ENCODE results near the gene DDX10.
A peak's percentile ranks its signal among the peaks of the same experiment; 100 is the strongest.
"Not testable (repeated sequence)": the region's sequence is repeated elsewhere in the genome, so short reads cannot be mapped to it uniquely, and the experiment has no call there.

Gene DDX10

DNA sequence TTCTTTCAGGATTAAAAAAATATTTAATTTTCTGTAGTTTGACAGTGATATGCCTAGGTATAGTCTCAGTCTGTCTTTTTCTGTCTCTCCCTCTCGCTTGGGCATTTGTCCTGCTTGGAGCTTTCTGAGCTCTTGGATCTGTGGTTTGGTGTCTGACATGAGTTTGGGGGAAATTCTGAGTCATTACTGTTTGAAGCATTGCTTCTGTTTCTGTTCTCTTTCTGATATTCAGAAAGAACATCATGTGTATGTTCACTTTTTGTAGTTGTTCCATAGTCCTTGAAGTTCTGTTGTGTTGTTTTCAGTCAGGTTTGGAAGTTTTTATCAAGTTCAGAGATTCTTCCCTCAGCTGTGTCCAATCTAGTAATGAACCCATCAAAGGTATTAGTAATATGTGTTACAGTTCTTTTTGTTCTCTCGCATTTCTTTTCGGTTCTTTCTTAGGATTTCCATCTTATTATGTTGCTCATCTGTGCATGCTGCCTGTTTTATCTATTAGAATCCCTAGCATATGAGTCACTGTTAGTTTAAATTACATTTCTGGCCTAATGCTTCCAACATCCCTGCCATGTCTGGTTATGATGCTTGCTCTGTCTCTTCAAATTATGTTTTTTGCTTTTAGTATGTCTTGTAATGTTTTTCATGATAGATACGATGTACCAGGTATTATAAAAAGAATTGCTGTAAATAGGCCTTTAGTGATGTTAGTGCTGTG is 48.4 kb downstream of the DDX10 start:
- DNase-seq (ENCODE audit: low read depth in 1 of 2, low spot score in 1 of 2): no peak

DNA sequence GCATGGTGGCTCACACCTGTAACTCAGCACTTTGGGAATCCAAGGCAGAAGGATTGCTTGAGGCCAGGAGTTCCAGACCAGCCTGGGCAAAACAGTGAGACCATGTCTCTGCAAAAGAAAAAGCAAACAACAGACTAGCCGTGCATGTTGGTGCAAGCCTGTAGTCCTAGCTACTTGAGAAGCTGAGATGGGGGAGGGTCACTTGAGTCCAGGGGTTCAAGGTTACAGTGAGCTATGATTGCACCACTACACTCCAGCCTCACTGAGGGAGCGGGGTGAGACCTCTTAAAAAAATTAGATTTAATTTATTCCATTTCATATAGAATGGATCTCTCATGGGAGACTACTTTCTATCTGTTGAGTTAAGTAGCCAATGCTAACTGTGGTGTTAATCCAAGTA is 50.4 kb downstream of the DDX10 start:
- DNase-seq (ENCODE audit: low read depth in 1 of 2, low spot score in 1 of 2): no peak

DNA sequence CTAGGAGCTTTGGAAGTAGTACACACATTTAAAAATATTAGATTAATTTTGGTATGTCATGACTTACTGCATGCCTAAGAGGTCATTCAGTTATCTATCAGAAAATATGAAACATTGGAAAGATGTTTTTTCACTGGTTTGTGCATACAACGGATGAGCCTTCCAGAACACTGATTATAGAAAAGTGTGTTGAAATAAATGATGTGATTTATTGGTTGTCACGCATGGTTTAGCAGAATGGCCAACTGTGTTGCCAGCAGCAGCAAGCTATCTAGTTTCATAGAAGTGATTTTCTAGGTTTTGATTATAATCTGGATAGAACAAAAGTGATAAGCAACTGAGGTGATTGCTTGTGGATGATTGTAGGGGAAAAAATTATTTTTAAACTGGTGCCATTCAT is 53.6 kb downstream of the DDX10 start:
- DNase-seq (ENCODE audit: low read depth in 1 of 2, low spot score in 1 of 2): no peak

DNA sequence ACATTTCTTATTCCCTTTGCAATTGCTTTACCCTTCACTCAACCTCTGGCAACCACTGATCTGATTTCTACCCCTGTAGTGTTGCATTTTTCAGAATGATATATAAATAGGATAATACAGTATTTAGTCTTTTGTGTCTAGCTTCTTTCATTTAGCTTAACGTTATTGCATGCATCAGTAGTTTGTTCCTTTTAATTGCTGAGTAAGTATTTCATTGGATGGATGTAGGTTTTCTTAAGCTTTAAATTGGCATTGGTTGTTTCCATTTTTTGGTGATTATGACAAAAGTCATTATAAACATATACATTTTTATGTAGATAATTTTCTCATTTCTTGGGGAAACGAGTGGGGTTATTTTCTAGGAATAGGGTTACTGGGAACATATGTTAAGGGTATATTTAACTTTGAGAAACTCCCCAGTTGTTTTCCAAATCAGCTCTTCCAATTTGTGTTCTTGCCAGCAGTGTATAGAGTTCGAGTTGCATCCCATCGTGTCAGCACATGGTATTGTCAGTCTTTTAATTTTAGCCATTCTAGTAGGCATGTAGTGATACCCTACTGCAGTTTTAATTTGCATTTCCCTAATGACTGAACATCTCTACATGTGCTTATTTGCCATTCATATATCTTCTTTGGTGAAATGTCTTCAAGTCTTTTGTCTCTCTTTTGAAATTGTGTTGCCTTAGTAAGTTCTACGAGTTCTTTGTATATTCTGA is 60.3 kb downstream of the DDX10 start:
- DNase-seq (ENCODE audit: low read depth in 1 of 2, low spot score in 1 of 2): no peak

DNA sequence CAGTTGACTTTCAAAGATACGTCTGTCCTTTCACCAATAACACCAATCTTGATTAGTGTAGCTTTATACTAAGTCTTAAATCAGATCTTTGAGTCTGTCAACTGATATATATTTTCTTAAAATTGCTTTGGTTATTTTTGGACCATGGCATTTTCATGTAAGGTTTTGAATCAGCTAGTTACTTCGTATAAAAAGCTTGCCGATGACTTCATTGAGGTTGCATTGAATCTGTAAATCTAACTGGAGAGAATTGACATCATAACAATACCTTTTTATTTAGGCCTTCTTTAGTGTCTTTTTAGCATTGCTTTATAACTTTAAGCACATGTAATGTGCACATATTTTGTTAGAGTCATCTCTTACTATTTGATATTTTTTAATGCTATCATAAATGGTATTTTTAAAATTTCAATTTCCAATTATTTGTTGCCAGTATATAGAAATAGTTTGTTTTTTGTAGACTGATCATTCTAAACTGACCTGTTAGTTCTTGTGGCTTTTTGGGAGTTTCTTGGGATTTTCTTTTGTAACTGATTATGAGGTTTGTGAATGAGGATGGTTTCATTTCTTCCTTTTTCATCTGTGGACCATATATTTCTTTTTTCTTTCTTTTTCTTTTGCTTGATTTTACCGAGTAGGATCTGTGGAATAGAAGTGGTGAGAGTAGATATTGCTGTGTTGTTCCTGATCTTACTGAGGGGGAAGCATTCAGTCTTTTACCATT is 61.4 kb downstream of the DDX10 start:
- no peak for DNase-seq (ENCODE audit: low read depth in 1 of 2, low spot score in 1 of 2)

DNA sequence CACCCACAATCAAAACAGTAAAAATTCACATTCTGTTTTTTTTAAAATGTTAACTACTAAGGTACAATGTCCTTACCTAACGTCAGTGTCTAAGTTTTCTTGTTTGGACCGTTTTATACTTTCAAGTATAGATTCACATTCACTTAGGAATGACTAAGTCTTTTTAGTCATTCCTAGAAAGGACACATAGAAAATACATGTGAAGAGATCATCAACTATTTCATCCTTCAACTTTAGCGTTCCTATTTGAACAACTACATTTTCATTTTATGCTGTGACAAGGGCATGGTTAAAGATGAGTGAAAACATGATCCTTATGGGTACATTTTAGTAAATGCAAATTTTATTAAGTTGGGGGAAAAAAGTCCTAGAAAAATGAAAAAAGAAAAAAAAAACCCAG is 62.8 kb downstream of the DDX10 start:
- no peak for DNase-seq (ENCODE audit: low read depth in 1 of 2, low spot score in 1 of 2)

DNA sequence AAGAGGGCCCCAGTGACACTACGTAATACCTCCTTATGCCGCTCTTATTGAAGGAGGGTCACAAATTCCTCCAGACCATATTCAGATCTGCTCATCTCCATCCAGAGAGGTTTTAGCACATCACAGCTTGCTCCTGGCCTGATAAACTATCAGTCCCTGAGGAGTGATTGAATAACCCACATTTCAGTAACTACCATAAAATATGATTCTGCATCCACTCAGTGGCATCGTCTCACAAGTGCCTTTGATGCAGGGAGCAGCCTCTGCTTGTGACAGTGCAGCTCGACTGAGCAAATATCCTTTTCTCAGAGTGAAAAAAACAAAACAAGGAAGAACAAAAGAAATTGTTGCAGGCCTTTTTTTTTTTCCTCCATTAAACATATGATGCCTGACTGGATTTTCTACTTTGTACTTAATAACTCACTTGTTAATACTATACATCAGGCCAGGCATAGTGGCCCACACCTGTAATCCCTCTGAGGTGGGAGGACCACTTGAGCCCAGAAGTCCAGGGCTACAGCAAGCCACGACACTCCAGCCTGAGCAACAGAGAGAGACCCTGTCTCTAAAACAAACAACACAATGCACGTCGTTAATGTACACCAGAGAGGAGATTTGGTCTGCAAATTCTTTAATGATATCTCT is 64.5 kb downstream of the DDX10 start:
- no peak for DNase-seq (ENCODE audit: low read depth in 1 of 2, low spot score in 1 of 2)

DNA sequence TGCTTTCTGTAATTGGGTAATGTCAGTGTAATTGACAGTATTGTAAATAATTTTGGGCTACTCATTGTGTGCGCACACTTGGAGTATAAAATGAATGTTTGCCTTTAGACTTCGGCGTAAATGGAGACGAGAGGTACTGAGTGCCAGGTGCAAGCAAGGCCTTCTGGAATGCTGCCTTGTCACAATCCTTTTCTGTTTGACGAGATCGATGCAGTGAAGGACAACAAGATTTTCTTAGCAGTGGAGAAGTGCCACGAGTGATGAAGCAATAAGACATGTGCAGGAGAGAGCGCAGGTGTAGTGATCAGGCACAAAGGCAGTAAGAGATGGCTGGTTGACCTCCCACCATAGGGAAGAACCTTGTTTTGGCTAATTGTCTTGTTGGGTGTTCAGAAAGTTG is 67.5 kb downstream of the DDX10 start:
- no peak for DNase-seq (ENCODE audit: low read depth in 1 of 2, low spot score in 1 of 2)

DNA sequence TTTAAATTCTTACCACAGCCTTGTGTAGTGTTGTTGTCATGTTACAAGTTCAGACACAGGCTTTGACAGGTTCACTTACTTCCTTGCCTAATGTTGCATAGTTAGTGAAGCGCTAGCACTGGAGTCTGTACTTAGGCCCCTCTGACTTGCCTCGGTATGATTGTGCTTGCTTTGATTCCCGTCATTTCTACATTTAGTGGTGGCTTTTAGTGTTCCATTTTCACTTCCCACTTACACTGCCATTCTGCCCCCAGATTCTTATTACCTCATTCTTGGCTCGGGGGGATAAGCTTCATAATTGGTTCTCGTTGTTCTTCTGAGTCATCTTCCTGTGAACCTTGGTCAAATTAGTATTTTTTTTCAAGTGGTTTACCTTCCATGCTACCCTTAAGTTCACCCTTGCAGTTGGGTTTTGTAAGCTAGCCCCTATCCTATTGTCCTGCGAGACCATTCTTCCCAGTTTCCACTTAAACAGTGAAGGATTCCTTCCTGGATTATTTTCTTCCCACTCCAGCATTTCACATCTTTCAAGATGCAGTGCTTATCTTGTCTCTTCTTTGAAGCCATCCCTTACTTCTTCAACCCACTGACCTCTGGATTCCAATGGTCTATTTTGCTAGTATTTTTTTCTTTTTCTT is 68.7 kb downstream of the DDX10 start:
- peak in 1 of 2 donors; percentile 41 for DNase-seq (ENCODE audit: low read depth in 1 of 2, low spot score in 1 of 2)

DNA sequence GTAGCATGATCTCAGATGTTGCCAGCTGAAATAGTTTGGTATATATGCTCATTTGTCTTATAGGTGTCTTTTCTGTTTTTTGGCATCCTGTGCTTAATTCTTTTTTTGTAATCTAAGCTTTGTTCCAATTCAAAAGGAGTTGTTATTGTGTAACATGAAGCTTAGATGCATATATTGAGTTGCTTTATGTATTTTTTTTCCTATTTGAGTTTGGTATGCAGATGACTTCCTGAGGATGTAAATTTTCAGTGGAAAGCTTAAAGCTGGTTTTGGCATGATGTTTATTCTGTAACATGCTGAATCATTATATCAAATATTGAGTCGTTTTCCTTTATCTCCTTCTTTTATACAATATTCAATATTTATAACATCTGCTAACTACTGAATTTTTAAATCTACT is 69.4 kb downstream of the DDX10 start:
- DNase-seq (ENCODE audit: low read depth in 1 of 2, low spot score in 1 of 2): no peak

DNA sequence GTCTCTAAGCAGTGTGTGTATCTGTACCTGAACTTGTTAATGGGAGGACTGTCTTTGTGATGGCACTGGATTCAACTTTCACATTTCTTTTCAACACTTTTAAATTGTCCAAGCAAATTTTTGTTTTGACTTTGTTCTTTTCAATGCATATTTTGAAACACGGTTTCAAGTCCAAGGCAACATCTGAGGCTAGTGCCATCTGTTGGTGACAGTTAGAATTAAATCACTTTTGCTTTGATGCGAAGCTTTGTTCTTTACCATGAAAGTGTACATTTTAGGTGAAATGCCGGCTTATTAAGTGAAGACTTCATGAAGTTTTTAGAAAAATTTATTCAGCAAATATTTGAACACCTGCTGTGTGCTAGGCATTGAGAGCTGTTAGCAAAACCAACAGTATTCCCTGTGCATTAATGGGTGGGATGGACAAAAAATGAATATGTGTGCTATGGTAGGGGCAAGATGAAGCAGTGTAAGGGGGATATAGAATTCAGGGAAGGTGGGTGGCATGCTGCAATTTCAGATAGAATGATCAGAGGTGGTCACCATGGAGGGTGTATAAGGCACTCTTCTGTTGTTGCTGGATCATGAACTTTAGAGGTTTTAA is 70.2 kb downstream of the DDX10 start:
- no peak for DNase-seq (ENCODE audit: low read depth in 1 of 2, low spot score in 1 of 2)

DNA sequence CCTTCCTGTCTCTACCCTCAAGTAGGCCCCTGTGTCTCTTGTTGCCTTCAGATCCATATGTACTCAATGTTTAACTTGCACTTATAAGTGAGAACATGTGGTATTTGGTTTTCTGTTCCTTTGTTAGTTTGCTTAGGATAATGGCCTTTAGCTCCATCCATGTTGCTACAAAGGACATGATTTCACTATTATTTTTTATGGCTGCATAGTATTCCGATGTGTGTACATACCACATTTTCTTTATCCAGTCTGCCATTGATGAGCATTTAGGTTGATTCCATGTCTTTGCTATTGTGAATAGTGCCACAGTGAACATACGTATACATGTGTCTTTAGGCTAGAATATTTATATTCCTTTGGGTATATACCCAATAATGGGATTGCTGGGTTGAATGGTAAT is 75.3 kb downstream of the DDX10 start:
- DNase-seq (ENCODE audit: low read depth in 1 of 2, low spot score in 1 of 2): not testable (repeated sequence)

DNA sequence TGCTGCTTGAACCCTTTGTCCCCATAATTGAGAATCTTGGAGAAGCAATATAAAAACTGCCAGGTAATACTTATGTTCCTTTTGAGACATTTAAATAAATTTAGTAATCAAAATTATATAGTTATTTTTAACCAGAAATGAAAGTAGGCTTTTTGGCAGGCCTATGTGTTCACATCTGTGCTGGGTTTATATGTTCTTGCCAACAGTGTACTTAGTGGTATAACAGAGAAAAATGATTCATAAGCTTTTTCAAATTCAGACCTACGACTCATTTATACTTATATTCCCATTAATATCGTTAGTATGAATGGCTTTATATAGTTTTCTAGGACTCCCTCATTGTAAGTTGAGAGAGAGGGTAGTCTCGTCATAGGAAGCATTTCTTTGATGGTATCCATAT is 79.0 kb downstream of the DDX10 start:
- DNase-seq (ENCODE audit: low read depth in 1 of 2, low spot score in 1 of 2): no peak

DNA sequence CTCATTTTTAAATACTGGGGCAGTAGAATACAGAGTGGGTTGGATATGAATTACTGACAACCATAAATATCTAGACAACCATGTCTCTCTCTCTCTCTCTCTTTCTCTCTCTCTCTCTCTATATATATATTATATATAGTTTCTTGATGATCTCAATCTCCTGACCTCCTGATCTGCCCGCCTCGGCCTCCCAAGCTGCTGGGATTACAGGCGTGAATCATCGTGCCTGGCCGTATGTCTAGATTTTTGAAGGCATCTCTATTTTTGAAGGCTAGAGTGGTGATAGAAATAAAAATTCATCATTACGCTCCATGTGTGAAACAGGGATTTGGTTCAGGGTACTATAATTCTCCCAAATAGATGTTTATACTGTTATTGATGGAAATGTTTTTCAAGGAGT is 84.1 kb downstream of the DDX10 start:
- no peak for DNase-seq (ENCODE audit: low read depth in 1 of 2, low spot score in 1 of 2)

DNA sequence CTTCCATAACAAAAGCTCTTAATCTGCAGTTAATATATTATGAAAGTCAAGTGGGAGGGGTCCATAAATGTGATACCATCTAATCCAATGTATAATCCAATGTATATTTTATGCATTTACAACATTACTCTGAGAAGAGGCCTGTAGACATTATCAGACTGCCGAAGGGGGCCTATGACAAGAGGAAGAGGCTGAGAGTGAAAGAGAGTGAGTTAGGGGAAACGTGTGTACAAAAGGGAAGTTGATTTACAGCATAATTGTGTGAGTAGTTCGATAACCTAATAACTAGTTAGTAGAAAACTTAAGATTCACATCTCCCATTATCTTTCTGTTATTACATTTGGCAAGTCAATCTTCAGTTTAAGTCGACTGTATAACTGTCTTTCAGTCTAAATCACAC is 86.6 kb downstream of the DDX10 start:
- DNase-seq (ENCODE audit: low read depth in 1 of 2, low spot score in 1 of 2): no peak

DNA sequence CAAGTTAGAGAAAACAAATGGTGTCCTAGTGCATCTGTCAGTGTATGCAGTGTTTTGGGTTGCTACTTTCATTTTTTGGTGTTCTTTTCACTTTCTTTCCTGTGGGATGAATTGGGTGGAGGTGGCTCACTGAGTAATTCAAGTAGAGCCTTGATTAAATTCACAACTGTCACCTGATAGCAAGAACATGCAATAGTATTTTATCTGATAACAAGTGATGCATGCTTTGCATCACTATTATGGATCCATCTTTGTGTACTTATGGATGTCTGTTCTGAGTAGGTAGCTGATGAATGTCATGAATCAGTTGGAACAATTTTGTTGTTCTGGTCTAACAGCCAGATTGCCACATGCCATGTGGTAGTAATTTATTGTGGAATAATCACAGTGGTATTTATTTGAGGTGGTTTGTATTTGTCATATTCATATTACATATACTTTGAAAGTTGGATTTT is 87.5 kb downstream of the DDX10 start:
- no peak for DNase-seq (ENCODE audit: low read depth in 1 of 2, low spot score in 1 of 2)

DNA sequence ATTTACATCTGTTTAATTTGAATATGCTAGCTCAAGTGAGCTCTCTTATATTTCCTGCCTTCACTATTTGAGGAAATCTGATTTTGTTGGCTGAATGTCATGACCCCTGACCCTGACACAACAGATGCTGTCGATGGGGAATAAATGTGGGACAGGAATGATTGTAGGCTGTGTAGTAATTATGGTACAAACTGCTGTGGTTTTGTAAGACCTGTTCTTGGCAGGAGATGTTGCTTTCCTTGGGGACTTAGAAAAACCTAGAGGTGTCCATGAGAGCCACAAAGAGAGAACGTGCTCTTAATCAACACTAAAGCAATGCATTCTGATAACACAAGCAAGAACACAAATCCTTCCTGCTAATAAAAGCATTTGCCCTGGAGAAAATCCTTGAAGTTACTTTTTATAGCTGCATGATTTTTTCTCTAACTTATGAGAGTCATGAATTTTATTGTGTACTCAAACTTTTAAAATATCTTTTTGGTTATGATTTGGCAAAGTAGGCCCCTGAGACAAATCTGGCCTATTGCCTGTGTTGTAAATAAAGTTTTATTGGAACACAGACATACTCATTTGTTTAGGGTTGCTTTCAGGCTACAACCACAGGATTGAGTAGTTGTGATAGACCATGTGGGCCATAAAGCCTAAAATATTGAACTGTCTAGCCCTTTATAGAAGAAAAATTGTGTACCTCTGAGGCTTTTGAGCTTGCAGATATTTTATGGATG is 90.2 kb downstream of the DDX10 start:
- DNase-seq (ENCODE audit: low read depth in 1 of 2, low spot score in 1 of 2): no peak

DNA sequence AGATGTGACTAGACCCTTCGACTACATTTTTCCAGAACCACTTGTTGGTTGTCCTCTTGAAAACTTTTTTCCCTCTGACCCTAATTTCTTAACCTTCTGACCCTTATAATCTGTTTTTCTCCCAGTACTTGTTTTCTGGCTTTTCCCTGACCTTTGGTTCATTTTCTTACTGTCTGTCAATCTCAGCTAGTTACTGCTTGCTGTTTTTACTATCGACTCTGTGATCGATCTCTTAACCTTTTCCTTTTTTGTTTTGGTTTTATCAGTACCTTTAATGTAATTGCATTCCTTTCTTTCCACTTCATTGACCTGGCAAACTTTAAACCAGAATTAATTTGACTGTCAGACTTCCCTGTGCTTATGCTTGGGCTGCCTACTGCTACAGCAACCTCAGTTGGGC is 92.8 kb downstream of the DDX10 start:
- no peak for DNase-seq (ENCODE audit: low read depth in 1 of 2, low spot score in 1 of 2)

DNA sequence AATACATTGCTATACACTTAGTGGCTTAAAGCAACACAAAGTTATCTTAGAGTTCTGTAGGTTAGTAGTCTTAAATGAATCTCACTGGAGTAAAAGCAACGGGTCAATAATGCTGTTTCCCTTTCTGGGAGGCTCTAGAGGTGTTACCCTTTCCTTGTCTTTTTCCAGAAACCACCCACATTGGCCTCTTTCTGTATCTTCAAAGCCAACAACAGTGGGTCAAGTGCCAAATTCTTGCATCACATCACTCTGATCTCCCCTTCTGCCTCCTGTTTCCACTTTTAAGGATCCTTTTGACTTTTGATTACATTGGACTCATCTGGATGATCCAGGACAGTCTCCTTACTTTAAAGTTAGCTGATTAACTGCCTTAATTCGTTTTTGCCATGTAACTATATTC is 93.6 kb downstream of the DDX10 start:
- DNase-seq (ENCODE audit: low read depth in 1 of 2, low spot score in 1 of 2): no peak

DNA sequence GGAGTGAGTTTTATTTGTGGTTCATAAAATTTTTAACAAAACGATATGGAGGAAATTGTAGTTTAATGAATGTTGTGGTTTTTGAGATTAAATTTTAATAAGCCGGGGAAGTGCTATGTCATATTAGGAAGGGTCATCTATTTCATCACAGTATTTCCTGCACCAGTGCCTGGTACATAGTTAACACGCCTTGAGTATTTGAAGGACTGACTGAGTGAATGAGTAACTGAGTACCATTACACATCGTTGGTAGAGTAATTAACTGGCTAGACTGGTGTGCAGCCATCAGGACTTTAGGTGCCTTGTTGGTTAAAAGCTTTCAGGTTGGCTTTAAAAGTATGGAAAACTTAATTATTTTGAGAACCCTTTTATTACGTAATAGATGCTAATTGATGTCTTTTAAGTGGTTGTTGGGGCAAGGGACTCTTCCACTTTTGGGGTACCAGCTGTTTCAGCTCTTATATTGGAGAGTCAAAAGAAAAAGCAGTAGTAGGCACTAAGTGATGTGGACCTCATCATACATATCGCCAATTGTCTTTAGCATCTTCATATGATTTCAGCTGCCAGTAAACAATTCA is 101.8 kb downstream of the DDX10 start:
- no peak for DNase-seq (ENCODE audit: low read depth in 1 of 2, low spot score in 1 of 2)

All from activated CD4-positive, alpha-beta T cell treated with anti-CD3 and anti-CD28 coated beads, Interleukin-2, amount 50 U/mL, for 24 hours (primary cell).